ENCODE results near the gene GPR63. TPM values are rescaled to one million over a fixed set of nuclear protein-coding genes. Genes with fewer than 3 reads are reported as not detected.
A peak's percentile ranks its signal among the peaks of the same experiment; 100 is the strongest.

GPR63 gene
- total and polyA plus RNA-seq, 2 of the 13 experiments (the other 11 are each of a cell fraction or from before 2014, with no cell fraction given) = 0.01 to 0.02 TPM

GRCh38 chr6:96760153-96760687, 77.1 kb downstream of the GPR63 start:
- BruUV-seq (replicated peaks) = no TSS peak
- intact Hi-C loops (cut with micrococcal nuclease; ENCODE audit: unreplicated experiment) = no loop called here
- DNase-seq (ENCODE audit: low spot score) = no peak
- FAIRE-seq = no peak
- H3K9me3 ChIP-seq (ENCODE audit: low read length) = no peaks in the 10 kb centered on the region
- ChIA-PET CTCF (ENCODE audit: low intra/inter-chr PET ratio, low total read pairs) (no interaction called here), POLR2A (no interaction called here)
- no peak overlapping the region for H3K4me2 ChIP-seq (ENCODE audit: low read depth, low read length)
- H3K4me3 ChIP-seq (replicated peaks in 1 of 3; ENCODE audit: insufficient read depth in 1 of 3, low read depth in 2 of 3, low read length in 3 of 3) = no peak overlapping the region
- 30% methylated on average over 4 of the region's 4 CpGs for WGBS (ENCODE audit: low lambda C conversion rate)
- no peak for TF ChIP-seq CREM (IDR thresholded peaks at IDR 0.05)
- no peak for TF ChIP-seq CREM (CRISPR knock-in tag; IDR thresholded peaks at IDR 0.05)
- TF ChIP-seq TBP (CRISPR knock-in tag; IDR thresholded peaks at IDR 0.05) = no peak
- TF ChIP-seq STAG1 (CRISPR knock-in tag; IDR thresholded peaks at IDR 0.05) = peak; percentile 16; the same call in 1 of the 2 replicates
- no peak for TF ChIP-seq SP140L (CRISPR knock-in tag; IDR thresholded peaks at IDR 0.05; ENCODE audit: borderline replicate concordance)
- H4K20me1 ChIP-seq (ENCODE audit: insufficient read depth, low read length) = no peaks in the 10 kb centered on the region
- H3K36me3 ChIP-seq (replicated peaks in 1 of 2; ENCODE audit: control insufficient read depth in 1 of 2, insufficient read depth in 2 of 2, low read length in 2 of 2) = no peaks in the 10 kb centered on the region
- no peak for ATAC-seq
- H3K4me1 ChIP-seq (ENCODE audit: insufficient read depth, low read length) = no peaks in the 10 kb centered on the region; the same call in 1 of the 2 replicates
- no peak overlapping the region for H3K9ac ChIP-seq (ENCODE audit: insufficient read depth, low read depth, low read length)
- no peak overlapping the region for H3K27ac ChIP-seq (ENCODE audit: extremely low read length, insufficient read depth, low read length)
- no peak overlapping the region for H2AFZ ChIP-seq (ENCODE audit: low read length)
- in situ Hi-C loops (cut with HindIII; ENCODE audit: extremely low pct_ligation_motif_present, low pct_unique_long_range_greater_than_20kb) = no loop called here
- H3K27me3 ChIP-seq (ENCODE audit: control insufficient read depth in 1 of 2, insufficient read depth in 2 of 2, low read length in 2 of 2) = peaks cover 1 to 12% of the 10 kb centered on the region in 2 experiments; a peak in 3 of 5 replicates
- H3K79me2 ChIP-seq (ENCODE audit: insufficient read depth, low read length) = no peaks in the 10 kb centered on the region

DNA sequence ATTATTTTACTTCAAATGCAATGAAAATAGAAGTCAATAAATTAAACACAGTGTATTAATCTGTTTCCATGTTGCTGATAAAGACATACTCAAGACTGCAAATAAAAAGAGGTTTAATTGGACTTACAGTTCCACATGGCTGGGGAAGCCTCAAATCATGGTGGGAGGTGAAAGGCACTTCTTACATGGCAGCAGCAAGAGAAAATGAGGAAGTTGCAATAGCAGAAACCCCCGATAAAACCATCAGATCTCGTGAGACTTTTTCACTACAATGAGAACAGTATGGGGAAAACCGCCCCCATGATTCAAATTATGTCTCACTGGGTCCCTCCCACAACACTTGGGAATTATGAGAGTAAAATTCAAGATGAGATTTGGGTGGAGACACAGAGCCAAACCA, 82.2 kb downstream of the GPR63 start:
- H3K4me2 ChIP-seq (ENCODE audit: low read depth, low read length) = no peak overlapping the region
- no TSS peak for BruUV-seq (replicated peaks)
- in situ Hi-C loops (cut with HindIII; ENCODE audit: extremely low pct_ligation_motif_present, low pct_unique_long_range_greater_than_20kb) = no loop called here
- ATAC-seq (no peak), FAIRE-seq (no peak), DNase-seq (ENCODE audit: low spot score) (no peak)
- POLR2A ChIA-PET = no interaction called here
- no peaks in the 10 kb centered on the region for H3K9me3 ChIP-seq (ENCODE audit: low read length)
- no peaks in the 10 kb centered on the region for H3K27me3 ChIP-seq (ENCODE audit: control insufficient read depth in 1 of 2, insufficient read depth in 2 of 2, low read length in 2 of 2)
- CTCF ChIA-PET (ENCODE audit: low intra/inter-chr PET ratio, low total read pairs) = no interaction called here
- 5% methylated on average over 3 of the region's 3 CpGs for WGBS (ENCODE audit: low lambda C conversion rate)
- H3K79me2 ChIP-seq (ENCODE audit: insufficient read depth, low read length) = no peaks in the 10 kb centered on the region
- no peaks in the 10 kb centered on the region for H3K36me3 ChIP-seq (replicated peaks in 1 of 2; ENCODE audit: control insufficient read depth in 1 of 2, insufficient read depth in 2 of 2, low read length in 2 of 2)
- no peak overlapping the region for H2AFZ ChIP-seq (ENCODE audit: low read length)
- H3K9ac ChIP-seq (ENCODE audit: insufficient read depth, low read depth, low read length) = no peak overlapping the region
- intact Hi-C loops (cut with micrococcal nuclease; ENCODE audit: unreplicated experiment) = no loop called here
- no peaks in the 10 kb centered on the region for H4K20me1 ChIP-seq (ENCODE audit: insufficient read depth, low read length)
- H3K4me1 ChIP-seq (ENCODE audit: insufficient read depth, low read length) = no peaks in the 10 kb centered on the region
- TF ChIP-seq, protein P1, sequence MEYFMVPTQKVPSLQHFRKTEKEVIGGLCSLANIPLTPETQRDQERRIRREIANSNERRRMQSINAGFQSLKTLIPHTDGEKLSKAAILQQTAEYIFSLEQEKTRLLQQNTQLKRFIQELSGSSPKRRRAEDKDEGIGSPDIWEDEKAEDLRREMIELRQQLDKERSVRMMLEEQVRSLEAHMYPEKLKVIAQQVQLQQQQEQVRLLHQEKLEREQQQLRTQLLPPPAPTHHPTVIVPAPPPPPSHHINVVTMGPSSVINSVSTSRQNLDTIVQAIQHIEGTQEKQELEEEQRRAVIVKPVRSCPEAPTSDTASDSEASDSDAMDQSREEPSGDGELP (IDR thresholded peaks at IDR 0.05; ENCODE audit: borderline replicate concordance, low read depth) = no peak
- no peak overlapping the region for H3K4me3 ChIP-seq (replicated peaks in 1 of 3; ENCODE audit: insufficient read depth in 1 of 3, low read depth in 2 of 3, low read length in 3 of 3)
- no peak overlapping the region for H3K27ac ChIP-seq (ENCODE audit: extremely low read length, insufficient read depth, low read length)
